HG03097 (cell line): Measurements from ENCODE around the gene PDRG1.

Experiments
- ATAC-seq: cut with Tn5 transposase; IDR thresholded peaks from one replicate; pipeline ENCODE4 v1.9.1; 2021; ENCODE audit not compliant: unreplicated experiment, low FRiP score

Gene PDRG1

DNA sequence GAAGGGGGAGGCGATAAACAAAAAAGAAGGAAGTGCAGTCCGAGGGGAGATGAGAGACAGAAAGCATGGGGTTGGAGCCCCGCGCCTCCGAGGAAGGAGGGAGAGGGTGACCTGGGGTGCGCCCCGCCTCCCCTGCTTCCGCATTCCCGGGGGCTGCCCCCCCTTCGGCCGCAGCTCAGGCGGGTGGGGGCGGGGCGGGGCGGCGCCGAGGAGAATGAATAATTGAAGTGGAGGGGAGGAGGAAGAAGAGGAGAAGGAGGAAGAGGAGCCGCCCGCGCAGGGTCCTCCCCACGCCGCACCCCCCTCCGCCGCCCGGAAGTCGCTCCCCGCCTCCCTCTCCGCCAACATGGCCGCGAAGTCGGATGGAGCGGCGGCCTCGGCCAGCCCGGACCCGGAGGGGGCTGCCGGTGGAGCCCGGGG is 16.0 kb upstream of the PDRG1 start, which contains the start of gene XKR7:
TSS of gene XKR7 (plus strand) at position 322 of the 420 bp plus-strand sequence. CDS start at position 347, 25 bp downstream.
- no peak for ATAC-seq

DNA sequence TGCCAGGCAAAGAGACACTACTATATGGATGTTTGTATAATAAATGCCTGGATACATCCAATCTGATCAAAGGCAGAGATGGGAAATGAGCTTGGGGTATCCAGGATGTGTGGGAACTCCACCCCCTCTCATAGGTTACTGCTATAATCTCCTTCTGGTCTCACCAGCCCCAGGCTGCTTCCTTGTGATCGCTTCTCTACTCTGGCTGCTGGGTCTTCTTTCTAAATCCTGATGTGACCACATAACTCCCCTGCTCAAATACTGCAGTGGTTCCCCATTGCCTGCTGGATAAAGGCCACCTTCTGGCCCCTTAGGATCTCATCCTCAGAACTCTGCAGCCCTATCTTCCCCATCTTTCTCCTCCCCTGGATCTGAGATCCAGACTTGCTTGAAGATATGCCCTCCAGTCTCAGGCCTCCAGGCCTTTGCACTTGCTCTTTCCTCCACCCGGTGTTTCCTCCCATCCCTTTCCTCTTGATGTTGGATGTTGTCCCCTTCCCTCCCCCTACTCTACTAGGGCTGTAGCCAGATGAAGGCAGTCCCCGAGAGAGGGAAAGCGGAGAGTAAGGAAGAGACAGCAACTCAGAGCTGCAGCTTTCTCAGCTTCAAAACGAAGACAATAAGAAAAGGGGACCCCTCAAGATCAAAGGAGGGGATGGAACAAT is 15.3 kb upstream of the PDRG1 start:
- no peak for ATAC-seq

DNA sequence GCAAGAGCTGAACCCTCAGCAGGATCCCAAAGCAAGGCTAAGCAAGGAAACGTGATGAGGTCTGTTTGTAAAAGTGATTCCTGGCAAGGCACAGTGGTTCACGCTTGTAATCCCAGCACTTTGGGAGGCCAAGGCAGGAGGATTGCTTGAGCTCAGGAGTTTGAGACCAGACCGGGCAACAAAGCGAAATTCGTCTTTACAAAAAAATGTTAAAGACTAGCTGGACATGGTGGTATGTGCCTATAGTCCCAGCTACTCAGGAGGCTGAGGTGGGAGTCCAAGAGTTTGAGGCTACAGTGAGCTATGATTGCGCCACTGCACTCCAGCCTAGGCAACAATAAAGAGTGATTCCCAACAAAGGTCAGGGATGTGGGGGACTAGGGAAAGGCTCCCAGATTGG is 12.0 kb upstream of the PDRG1 start:
- no peak for ATAC-seq

DNA sequence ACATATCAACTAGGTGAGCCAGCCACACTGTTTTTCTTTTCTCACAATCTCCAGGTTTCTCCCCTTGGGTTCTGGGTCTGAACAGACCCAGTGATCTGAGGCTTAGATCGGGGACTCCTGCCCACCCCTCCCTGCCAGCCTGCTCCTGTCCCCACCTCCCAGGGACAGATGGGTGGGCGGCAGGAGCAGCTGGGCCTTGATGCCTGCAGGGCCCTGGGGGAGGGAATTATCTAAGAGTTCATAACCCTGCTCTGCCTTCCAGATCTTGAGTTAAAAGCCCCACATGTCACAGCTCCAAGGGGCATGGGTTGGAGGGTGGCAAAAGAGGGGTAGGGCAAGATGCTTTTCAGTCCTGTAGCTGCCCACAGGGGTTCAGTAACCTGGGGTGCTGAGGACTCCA is 10.9 kb upstream of the PDRG1 start:
- ATAC-seq = no peak

DNA sequence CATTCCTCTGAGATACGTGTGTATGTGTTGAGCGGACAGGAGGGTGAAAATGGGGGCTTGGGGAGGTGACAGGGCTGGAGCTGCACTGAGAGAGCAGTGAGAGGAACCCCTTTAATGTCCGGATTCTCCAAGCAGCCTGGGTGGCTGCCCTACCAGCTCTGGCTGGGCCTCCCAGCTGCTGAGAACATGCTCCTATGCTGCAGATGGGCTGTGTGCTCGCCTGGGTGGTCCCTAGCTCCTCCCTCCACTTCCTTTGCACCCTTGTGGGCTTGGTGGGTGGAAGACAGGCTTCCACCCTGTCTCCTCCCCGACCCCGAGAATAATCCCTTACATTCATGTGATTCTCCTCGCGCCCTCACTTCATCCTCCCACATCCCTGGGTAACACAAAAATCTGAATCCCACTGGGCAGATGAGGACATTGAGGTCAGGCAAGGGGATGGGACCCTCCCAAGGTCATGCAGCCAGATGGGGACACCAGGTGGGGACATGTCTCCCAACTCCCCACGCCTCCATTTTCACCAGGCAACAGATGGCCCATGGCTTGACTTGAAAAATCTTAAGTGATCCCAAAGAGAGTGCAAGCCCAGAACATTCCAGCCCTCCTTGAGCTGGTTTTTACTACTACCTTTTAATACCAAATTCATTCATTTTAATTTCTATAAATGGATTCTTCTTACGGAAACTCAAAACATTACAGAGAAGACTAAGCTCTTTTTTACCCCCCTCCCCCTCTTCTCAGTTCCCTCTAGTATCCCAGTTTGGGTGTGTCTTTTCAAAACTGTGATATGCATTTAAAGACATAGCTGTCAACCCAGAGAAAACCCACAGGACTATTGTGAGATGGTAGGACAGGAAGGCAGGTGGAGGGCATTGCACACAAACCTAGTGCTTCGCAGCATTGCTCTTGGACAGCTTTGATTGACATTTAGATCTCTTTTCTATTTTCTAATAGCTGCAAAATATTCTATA is 5.0 kb upstream of the PDRG1 start:
- ATAC-seq = no peak

DNA sequence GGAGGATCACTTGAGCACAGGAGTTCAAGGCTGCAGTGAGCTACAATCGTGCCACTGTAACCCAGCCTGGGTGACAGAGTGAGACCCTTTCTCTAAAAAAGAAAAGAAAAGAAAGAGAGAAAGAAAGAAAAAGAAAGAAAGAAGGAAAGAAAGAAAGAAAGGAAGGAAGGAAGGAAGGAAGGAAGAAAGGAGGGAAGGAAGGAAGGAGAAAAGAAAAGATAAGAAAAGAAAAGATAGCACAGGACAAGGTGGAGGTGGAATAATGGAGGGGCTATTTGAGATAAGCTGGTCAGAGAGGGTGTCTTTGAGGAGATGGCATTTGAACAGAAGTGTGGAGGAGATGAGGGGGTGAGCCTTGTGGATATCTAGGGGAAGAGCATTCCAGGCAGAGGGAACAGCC is 2.7 kb upstream of the PDRG1 start:
- ATAC-seq = no peak

DNA sequence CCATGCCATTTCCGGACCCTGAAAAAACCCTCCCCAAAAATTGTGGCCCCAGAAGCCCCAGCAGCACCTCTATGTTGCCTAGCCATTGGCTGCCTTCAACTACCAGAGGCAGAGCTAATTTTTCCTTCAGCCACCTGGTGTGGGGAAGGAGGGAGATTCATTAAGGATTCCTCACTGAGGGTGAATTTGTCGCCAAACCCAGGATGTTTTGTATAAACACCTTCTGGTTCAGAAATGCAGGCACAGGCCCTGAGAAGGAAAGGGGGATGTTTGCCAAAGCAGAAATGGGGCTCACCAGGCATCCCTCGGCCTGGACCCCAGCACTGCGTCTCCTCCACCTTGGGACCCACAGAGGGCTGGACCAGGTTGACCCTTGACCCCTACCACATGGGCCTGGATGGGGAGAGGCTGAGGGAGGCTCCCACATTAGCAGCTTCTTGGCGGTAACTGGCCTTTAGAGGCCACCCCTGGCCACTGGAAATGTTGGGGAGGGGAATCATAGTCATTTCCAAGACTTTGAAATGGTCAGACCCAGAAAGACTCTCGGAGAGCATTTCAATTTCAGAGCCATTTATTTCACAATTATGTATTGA is 1.8 kb upstream of the PDRG1 start:
- no peak for ATAC-seq

DNA sequence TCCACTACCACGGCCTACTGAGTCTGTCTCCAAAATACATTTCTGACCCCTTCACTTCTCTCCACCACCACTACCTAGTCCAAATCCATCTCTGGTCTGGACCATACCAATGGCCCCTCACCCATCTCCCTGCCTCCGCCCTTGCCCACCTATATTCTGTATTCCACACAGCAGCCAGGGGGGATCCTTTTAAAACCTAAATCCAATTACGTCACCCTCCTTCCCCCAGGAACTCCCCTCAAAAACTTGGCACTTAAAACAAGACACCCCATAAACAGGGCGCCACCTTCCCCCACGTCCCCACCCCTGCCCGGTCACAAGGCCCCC is 680 bp downstream of the PDRG1 start:
- ATAC-seq = no peak

DNA sequence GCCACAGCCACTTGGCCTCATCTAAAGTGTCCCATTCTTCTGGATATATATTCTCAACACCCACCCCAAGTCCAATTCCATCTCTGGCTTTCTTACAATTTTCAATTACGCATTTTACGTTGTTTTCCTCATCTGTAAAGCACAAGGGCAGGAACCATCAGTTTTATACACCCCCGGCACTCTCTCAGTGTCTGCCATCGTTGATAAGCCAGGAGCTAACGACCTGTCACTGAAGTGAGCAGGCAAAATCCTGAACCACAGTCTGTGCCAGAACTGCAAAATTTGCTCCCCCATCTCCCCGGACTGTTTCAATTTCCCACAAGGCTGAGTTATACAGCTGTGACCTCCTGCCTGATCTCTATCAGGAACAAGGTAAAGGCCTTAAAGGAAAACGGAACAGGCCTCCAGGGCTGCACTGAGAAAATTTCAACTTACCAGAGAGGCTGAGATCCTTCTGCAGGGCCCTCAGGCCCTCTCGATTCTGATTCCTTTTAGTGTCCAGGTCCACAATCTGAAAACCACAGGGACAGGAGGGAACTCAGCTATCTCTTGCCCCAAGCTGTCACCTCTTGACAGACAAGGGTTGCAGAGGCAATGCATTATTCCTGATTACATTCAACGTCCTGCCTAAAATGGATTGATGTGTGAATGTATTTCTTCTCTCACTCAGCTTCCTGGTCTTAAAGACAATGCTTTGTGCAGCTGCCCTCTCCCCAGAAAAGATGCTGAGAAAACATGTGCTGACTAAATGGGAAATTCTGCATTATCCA is 1.8 kb downstream of the PDRG1 start:
- ATAC-seq = no peak

DNA sequence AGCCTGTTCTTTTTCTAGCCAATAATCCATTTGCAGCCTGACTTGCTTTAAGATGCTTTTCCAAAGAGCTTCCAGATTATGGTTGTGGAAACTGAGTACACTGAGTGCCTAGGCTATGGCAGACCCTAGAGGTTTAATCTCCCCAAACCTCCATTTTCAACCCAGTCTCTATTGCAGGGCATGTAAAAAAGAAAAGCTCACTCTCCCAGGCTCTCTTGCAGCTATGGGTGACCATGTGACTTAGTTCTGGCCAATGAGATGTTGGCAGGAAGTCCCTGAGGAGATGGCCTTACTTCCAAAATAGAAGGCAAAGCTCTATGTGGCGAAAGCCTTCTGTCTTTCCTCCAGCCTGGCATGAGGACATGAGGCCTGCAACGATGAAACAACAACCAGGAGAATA is 3.8 kb downstream of the PDRG1 start:
- no peak for ATAC-seq

DNA sequence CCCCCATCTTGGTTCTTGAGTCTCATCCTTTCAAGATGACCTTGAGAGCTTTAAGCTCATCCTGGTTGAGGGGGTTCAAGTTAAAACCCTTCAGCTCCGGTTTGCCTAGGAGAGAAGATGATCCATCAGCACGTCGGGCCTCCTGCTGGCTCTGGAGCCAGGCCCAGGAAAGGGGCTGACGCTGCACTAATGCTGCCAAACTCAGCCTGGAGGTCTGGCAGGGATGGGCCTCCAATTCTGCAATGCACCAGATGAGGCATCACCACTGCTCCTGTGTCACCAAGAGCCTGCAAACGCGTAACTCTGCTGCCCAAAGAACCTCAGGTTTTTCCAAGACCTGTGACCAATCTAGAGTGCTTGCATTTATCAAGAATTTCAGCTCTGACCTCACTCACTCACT is 6.1 kb downstream of the PDRG1 start:
- no peak for ATAC-seq

DNA sequence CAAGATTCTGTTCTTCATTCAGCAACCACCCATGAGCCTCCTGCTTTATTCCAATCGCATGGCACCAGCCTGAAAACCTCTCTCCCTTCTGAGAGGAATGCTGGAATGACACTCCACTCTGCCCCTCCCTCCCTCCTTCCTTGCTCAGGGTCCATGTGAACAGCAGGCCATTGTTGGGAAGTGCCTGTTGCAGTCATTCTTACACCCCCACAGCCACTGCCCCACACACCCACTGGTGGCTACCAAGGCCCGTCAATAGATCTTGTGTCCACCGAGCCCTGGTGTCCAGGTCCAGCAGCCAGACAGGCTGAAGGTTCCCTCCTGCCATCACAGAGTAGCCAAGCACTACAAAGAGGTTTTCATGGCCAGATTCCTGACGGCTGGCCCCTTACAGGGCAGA is 6.5 kb downstream of the PDRG1 start:
- ATAC-seq = no peak

DNA sequence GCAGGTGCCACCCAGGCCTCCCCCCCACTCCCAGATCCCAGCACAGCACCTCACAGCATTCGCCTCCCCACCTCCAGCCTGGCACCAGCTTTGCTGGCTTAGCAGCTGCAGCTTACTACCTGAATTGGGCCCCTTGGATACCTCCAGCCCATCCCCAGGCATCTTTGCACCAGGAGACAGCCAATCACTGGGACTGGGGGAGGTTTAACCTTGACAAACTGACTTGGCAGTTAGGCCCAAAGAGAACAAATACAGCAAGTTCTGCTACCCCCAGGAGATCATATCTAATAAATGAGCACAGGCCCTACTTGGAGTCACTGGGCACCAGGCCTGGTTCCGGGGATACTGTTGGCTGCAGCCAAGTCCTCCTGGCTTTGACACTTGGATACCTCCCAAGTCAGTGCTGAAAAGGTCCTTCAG is 8.8 kb downstream of the PDRG1 start:
- ATAC-seq = no peak

DNA sequence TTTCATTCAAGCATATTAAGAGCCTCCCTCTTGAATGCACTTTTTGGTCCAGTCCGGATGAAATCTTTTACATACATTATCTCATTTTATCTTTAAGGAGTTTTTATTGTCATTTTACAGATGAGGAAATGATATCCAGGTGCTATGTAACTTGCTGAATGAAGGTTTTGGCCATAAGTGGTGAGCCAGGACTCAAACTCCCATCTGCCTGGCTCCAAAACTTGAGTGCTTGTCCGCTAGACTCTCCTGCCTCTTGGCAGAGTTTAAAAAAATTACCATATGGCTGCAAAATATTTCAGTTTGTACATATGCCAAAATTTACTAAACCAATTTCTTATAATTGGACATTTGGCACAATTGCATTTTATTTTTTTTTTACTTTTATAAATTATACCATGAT is 12.2 kb downstream of the PDRG1 start:
- ATAC-seq = no peak

DNA sequence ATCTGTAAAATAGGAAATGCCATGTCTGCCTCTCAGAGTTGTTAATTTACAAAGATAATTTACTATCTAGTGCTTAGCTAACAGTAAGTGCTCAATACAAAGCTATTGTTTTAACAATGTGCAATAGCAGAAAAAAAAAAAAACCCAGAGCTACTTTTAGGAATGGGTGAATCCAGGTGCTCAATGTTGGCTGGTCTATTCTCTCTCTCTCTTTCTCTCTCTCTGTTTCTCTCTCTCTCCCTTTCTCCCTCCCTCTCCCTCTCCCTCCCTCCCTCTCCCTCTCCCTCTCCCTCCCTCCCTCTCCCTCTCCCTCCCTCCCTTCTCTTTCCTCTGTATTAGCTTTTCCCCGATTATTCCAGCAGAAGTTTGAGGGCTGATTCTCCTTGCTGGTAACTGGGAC is 14.0 kb downstream of the PDRG1 start:
- ATAC-seq = no peak

DNA sequence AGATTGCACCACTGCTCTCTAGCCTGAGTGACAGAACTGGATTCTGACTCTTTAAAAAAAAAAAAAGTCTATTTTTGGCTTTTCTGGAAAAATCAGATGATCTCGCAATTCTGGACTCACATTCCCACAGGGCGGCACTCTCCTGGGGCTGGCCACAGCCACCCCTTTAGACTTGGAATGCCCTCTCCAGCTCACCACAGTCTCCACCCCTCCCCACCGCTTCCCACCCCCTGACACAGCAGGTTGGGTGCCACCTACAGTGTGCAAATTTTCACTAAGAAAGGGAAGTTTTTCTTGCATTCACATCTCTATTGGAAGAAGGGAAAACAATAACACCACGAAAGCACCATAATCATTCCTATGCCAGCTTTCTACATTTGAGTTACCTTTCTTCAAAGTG is 15.4 kb downstream of the PDRG1 start:
- no peak for ATAC-seq

DNA sequence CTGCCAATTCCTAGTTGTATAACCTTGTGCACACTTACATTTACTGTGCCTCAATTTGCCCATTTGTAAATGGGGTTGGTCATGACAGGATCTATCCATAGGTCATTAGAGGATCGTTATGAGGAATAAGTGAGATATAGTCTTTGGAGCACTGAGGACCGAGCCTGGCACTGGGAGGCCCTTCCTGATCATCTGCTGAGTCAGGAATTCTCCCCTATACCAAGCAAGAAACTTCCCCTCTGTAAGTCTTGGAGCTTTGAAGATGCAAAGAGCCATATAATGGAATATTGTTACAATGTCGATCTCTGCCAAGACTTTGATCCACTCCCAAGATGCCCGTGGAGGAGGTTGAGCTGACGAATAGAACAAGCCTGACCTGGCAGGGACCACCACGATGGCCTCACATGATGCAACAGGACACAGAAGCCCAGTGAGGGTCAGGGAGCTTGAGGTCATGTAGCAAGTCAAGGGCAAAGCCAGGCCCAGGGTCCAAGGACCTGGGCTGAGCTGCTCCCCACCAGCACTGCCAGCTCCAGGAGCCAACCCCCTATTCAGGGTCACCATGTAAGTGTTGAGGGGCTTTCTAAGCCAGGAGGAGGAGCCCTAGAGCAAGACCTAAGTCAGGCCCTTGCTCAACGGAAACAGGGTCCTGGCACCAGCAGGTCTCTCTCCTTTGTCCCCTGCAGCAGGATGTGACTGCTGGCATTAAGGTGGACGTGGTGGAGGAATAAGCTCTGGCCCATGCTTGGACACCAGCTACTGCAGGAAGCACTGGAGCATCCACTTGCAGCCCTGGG is 16.7 kb downstream of the PDRG1 start:
- ATAC-seq = no peak

DNA sequence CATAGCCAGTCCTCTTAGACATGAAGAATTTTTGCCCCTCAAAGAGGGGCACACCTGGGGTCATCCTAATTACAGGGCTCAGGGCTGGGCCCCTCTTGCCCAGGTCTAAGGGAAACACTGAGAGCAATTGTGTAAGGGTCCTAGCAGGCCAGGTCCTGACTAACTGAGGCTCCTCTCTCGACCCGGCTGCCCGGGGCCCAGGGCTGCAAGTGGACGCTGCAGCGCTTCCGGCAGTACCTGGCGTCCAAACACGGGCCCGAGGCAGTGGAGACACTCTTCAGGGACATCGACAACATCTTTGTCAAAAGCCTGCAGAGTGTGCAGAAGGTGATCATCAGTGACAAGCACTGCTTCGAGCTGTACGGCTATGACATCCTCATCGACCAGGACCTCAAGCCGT is 17.4 kb downstream of the PDRG1 start:
- no peak for ATAC-seq

DNA sequence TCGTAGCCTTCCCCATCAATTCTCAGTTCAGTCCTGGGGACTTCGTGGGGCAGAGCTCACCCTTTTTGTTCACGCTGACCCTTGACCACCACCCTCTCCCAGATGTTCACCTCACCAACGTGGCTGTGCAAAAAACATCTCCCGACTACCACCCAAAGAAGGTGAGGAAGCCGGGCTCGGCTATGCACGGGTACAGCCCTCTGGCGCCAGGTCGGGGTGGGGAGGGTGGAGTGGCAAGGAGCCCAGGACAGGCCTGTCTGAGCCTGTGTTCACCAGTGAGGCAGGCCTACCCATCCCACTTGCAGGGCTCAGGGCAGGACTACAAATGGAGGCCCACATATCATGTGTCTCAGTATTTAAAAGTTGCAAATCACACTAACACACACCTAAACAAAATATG is 18.1 kb downstream of the PDRG1 start:
- no peak for ATAC-seq

DNA sequence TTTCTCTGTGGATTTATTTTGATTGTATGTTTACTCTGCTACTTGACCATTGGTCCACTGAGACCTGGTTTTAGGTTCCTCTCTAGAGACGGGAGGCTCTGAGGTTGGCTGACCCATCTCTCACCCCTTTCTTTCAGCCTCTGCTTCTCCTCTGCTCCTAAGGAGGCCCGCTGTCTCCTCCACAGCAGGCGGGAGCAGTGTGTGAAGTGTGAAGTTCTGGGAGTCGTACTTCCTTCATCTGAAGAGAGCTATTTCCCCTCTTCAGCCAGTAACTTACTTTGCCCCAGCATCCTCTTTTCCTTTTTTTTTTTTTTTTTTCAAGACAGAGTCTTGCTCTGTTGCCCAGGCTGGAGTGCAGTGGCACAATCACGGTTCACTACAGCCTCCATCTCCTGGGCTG is 21.1 kb downstream of the PDRG1 start:
- ATAC-seq = no peak
